HG03135 (cell line): ENCODE measurements around the gene RPL13.
"Not testable (repeated sequence)": the region's sequence is repeated elsewhere in the genome, so short reads cannot be mapped to it uniquely, and the experiment has no call there.

Experiments used
- ATAC-seq: cut with Tn5 transposase; IDR thresholded peaks from one replicate; pipeline ENCODE4 v1.9.1; 2021; ENCODE audit warnings: mild to moderate bottlenecking, moderate library complexity; ENCODE audit not compliant: unreplicated experiment

The RPL13 gene

GRCh38 chr16:89561884-89562599 is 1.6 kb downstream of the RPL13 start:
- no peak for ATAC-seq

- ATAC-seq, result no peak
Observed at GRCh38 chr16:89562939-89563338, 2.5 kb downstream of the RPL13 start.

- ATAC-seq, result no peak
Observed at GRCh38 chr16:89563639-89564392, 3.3 kb downstream of the RPL13 start.

- ATAC-seq, result no peak
Observed at GRCh38 chr16:89564476-89565255, 4.2 kb downstream of the RPL13 start.

GRCh38 chr16:89565256-89565505 is 4.7 kb downstream of the RPL13 start:
- ATAC-seq, result no peak

DNA sequence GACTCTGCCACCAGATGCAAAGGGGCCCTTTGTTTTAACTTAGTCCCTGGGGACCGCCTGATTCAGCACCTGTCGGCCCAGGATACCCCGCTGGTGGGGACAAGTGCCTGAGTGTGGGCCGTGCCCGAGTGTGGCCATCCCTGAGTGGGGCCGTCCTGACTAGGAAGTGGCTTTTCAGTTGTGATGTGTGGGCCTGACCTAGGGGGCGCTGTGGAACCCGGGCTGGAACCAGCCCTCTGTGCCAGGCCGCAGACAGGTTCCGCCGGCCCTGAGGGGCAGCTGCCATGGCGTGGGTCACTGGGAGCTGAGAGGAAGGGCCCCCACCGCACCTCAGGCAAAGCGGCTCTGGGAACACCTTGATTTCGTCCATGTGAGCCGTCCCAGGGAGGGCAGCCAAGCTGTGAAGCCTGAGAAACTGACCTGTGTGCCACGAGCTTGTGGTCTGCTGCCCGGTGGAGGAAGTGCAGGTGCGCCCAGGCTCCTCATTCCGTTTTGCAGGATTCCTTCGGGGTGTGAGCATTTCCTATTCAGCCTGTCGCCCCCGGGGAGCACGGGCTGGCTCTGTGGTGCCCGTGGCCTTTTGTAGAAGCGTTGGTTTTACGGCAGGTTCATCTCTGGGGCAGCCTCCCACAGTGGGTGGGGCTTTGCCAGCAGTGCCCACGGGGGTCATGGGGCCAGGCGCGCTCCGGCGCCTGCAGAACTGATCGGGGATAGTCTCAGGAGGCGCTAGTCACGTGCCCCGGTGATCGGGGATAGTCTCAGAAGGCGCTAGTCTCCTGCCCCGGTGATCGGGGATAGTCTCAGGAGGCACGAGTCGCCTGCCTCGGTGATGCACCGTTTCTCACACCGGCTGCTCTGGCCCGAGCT is 5.3 kb downstream of the RPL13 start:
- no peak for ATAC-seq

GRCh38 chr16:89567656-89568594 is 7.4 kb downstream of the RPL13 start:
- no peak for ATAC-seq

GRCh38 chr16:89569506-89570341 is 9.2 kb downstream of the RPL13 start:
- no peak for ATAC-seq

DNA sequence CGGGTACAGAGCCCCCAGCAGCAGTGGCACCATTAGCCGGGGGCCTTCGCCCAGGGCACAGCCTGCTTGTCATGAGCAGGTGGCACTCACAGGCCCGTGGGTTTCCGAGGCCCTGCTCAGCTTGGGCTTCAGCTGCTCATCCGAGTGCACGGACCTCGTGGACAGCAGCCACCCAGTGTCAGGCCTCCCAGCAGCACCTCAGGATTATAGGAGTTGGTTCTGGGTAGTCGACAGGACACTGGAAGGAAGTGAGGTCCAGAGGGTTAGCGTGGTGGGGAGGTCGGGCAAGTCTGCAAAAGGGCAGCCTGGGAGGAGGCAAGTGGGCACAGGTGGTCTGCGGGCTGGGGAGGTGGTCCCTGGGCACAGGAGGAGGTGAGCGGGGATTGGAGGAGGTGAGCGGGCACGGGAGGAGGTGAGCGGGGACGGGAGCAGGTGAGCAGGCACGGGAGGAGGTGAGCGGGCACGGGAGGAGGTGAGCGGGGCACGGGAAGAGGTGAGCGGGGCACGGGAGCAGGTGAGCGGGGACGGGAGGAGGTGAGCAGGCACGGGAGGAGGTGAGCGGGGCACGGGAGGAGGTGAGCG is 10.0 kb downstream of the RPL13 start:
- no peak for ATAC-seq

GRCh38 chr16:89570983-89571598 is 10.6 kb downstream of the RPL13 start:
- not testable (repeated sequence) for ATAC-seq

DNA sequence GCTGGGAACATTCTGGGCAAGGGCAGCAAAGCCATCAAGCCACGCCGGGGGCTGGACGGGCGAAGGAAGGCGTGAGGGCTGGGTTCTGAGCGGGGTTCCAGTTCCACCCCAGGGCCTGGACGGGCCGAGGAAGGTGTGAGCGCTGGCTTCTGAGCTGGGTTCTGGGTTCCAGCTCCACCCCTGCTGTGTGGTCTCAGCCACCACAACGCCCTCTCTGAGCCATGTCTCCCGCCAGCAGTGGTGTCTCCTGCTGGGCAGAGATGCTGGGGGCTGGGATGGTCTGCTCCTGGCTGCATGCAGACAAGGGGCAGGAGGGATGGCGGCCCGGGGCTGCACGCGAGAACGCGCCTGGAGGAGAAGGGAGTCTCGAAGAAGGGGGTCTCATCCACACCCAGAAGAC is 11.2 kb downstream of the RPL13 start:
- ATAC-seq, result no peak

DNA sequence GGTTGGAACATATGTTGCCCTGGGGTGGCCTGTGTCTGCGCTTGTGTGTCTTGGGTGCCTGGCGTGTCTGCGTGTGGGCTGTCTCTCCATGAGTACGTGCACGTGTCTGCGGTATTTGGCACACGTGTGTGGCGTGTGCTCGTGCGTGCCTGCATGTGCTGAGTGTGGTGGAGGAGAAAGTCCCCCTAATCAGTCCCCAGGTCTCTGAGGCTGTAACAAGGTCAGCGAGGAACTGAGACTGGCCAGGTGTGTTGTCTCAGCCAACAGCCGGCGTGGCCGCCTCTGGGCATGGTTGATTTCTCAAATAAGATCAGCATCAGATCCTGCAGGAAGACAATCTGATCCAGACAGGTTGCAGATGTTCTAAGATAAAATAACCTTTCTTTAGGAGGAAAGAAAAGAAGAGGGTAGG is 11.6 kb downstream of the RPL13 start:
- ATAC-seq, result no peak

- no peak for ATAC-seq
Observed at GRCh38 chr16:89572485-89573205, 12.2 kb downstream of the RPL13 start.

DNA sequence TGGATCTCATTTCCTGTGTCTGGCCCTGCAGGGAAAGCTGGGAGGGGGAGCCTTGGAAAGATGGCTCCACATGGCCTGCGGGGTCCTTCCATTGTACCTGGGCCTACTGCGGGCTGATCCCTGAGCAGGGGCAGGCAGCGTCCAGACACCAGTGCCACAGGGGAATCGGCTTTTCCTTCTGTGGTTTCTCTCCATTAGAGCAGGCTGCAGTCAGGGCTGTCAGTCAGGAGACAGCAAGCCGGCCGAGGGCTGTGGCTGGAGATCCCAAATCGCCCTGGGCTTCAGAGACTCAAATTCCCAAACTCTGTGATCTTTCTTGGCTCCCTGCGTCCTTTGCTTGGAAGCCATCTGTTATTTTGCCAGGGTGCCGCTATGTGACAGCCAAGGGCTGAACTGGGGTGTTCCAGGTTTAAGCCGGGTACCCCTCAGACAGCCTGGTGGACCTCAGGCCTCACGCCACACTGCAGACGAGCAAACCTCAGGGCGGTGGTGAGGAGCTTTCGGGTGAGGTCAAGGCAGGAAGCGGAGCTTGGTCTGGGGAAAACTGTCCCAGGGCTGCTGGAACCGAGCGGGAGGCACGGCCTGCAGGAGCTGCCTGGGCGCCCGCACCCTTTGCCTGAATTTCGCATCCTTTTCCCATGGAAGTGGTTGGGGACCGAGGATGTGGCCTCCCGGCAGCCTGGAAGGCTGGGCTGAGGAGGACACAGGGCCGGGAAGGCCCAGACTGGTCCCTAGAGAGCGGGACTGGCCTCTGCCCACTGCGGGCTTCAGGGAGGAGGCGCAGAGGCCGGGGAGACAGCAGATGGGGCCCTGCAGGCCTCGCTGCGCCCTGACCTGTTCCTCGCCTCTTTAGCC is 13.6 kb downstream of the RPL13 start:
- no peak for ATAC-seq

GRCh38 chr16:89574681-89575246 is 14.3 kb downstream of the RPL13 start:
- no peak for ATAC-seq
